Hematopoietic multipotent progenitor cell treated with erythropoietin and hydrocortisone succinate and interleukin-3 and kit ligand, for 6 days (in vitro differentiated cells): Measurements from ENCODE around the gene C2orf92.
"Not testable (repeated sequence)": the region's sequence is repeated elsewhere in the genome, so short reads cannot be mapped to it uniquely, and the experiment has no call there.

Experiments
- DNase-seq: peaks from one replicate; pipeline ENCODE4 v3.0.0-alpha.2; 2015

C2orf92 gene

DNA sequence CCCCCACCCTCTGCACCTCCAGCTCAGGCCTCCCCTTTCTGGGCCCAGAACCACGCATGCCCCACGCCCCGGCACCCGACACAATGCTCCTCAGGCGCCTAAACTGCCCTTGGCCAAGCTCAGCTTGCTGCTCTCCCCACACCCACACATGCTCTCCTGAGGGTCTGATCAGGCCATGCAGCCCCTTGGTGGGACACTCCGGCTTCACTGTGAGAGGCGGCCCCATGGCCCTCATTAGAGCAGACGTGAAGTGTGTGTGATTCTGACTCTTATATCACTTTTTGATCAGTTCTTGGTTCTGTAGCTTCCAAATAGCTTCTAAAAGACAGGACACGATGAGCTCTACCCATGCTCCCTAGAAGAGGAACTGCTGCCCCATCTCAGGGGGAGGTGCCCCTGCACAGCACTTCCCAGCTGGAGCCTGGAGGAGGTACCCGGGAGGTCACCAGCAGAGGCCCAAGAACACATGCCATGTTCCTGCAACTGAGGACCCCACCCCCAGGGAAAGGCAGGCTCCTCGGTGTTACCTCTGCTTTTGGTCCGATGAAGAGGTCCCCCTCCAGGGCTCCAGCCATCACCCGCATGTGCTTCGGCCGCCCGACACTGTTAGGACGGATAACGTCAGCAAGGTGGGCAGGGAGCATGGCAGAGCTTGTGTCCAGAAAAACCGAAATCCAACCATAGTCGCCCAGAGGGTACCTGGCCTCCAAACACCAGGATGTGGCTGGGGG is 9.3 kb upstream of the C2orf92 start:
- DNase-seq, result no peak

DNA sequence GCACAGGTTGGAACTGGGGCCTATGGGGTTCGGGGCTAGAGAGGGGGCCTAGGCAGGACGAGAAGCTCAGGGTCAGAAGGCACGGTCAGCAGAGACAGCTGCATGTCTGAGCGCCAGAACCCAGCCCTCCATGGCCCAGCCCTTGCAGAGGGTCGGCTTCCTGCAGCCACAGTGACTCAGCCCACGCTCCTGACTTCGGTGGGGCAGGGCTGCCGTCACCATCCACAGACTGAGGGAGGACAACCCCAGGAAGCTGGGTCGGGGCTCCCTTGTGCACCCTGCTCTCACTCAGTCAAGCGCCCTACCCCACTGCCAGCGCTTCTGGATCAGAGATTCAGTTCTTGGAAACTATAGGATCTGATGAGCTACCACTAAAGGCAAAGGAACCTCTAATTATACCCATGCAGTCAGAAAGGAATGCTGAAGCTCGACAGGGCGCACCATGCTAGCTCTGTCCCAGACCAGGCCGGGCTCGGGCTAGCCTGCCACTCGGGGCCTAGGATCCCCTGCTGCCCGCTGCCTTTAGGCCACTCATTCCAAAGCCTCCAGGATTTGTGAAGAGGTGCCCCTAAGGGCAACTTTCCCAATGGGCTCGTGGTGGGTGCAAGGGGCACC is 8.6 kb upstream of the C2orf92 start:
- DNase-seq, result no peak

DNA sequence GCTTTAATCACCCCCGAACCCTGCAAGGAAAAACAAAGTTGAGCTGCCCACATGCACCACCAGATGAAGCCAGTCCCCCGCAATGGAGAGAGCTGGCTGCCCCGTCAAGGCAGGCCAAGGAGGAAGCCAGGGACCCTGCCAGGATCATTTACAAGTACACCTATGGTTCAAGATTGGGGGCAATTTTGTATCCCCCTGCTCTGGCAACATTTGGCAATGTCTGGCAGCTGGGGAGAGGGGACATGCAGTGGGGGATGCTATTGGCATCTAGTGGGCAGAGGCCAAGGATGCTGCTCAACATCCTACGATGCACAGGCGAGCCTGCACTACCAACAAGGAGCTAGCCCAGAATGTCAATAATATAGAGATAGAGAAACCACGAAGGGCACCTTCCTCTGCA is 7.6 kb upstream of the C2orf92 start:
- DNase-seq, result no peak

DNA sequence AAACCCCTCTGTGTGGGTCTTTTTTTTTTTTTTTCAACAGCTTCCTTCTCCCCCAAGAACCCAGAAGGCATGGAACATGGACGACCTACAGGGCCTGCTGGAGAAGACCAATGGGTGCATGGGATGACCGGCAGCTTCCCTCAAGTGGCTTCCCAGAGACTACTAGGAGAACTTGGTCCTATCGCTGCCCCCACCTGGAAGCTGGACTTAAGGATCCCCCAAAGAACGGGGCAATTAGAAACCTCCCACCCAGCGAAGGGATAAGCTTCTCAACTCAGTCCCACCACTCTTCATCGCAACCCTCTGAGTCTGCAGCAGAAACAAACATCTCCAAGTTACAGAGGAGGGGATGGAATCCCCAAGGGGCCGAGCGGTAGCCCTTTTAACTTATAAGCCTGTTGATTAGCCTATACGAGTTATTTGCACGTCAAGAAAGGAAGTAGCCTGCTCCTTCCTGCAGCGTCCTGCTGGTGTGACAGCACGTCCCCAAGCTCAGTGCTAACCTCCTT is 7.1 kb upstream of the C2orf92 start:
- DNase-seq, result no peak

DNA sequence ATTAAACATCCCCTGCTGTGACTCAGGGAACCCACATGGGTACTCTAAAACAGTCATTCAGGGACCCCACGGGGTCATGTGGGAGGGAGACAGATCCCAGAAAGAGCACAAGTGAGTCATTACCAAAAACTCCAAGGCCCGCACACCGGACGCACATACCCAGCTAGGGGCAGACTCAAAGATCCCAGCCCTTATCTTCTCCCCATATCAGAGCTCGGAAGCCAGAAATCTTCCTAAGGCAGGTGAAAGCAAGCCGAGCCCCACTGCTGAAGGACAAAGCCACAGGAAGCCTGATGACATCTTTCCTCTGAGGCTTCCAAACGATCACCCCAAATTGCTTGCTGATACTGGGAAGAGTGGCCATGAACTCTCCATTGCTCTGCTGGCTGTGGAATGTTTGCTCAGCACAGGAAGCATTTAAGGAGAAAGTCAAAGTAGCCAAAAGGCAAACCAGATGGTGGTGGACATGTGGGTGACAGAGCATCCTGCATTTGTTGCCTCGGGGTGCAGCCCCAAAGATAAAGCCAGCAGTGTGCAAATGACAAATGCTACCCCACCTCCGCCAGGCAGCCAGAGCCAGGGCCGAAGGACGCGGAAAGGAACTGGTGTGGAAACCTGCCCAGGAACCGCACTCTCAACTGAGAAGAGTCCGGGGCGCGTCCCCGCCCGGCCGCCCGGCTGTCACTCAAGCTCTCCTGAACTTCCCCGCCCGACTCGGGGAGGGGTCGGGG is 6.5 kb upstream of the C2orf92 start:
- DNase-seq, result peak; percentile 82

DNA sequence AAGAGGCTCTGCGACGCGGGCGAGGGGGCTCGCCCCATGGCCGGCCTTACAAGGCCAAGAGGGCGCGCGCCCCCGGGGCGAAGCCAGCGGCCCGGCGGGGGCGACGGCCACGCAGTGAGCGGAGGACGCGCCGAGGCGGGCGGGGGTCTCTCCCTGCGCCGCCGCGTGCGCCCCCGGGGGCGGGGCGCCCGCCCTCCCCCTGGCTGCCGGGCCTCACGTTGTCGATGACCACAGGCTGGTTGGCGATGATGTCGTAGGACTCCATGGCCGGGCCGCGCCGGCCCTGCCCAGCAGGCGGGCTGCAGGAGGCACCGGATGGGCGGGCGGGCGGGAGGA is 5.9 kb upstream of the C2orf92 start:
- DNase-seq, result no peak

DNA sequence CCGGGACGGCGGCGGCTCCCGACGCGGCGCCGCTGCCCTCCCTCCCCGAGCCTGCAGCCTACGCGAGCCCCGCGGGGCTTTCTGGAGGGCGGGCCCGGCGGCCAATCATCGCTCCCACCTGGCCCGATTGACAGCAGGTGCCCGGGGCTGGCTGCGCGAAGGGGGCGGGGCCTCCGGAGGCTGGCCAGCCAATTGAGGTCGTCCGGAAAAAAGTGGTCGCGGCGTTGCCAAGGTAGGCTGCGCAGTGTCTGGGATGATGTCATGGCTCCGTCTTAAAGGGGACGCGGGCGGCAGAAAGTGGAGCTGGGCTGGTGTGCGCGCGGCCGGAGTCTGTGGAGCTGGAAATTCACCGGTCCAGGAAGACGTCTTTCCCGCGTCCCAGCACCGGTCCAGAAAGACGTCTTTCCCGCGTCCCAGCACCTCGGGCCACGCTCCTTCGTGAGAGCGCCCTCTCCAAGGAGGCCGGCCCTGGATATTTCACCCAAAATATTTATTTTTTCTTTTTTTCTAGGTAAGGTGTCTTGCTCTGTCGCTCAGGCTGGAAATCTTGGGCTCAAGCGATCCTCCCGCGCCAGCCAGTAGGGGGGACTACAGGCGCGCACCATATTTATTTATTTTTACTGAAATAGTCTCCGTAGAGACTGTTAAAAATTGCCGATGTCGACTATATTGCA is 5.4 kb upstream of the C2orf92 start, which contains the start of gene ACTR1B:
Gene ACTR1B, minus strand, starts transcription at position 83 of the 674 bp plus-strand sequence. CDS start 154 bp downstream, outside the sequence.
- DNase-seq, result peak; percentile 99

DNA sequence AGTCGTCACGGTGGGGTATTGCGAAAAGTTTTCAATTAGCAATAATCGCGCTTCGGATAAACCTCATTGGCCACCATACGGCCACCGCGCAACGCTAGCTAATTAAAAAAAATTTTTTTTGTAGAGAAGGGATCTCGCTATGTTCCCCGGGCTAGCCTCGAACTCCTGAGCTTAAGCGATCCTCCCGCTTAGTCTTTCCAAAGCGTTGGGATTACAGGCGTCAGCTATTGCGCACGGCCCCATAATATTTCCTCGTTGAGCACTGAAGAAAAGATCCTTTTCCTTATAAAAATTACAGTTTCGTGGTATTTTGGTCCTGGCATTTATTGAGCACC is 4.9 kb upstream of the C2orf92 start:
- DNase-seq, result peak; percentile 64

DNA sequence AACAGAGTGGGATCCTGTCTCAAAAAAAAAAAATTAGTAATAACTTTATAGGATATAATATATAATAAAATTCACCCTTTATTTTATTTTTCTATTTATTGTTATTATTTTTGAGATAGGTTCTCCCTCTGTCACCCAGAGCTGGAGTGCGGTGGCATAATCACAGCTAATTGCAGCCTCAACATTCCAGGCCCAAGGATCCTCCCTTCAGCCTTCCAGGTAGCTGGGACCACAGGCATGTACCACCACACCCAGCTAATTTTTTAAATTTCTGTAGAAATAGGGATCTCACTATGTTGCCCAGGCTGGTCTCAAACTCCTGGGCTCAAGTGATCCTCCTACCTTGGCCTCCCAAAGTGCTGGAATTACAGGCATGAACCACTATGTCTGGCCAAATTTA is 958 bp downstream of the C2orf92 start:
- no peak for DNase-seq

DNA sequence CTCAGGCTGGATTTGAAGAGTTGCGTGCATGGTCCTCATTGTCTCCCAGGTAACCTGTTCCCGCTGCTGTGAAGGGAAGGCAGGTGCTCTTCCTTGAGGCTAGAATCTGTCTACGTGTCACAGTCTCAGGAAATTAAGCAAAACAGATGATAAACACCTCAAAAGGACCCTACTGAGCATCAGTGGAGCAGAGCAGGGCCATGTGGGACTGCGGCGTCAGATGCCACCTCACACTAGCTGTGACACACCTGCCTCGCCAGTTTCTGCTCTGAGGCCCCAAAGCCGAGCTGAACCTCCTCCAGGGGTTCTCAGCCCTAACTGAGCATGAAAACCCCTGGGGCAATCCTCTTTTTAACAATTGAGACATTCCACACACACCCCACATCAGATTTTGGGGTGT is 2.0 kb downstream of the C2orf92 start:
- DNase-seq, result no peak

DNA sequence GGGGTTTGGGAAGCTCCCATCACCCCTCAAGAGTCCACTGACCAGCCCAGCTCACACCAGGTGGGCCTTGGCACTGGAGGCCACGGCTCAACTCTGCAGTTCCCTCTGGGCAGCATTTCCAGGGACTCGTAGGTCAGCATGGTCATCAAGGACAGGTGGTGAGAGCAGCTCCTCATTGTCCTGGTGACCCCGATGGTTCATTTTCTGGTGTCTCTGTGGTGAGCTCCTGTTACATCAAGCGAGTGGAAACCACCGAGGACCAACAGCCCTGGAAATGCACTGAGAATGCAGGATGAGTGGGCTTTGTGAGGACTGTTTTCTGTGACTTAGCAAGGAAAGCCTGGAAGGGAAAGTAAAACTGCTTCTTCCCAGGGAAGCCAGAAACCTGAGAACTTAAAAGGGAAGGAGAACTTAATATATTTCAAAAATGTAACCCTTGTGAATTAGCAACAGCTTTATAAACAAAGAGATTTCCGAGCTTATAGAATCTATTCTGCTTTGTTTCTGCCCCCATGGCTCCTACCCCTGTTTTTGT is 3.2 kb downstream of the C2orf92 start:
- not testable (repeated sequence) for DNase-seq

DNA sequence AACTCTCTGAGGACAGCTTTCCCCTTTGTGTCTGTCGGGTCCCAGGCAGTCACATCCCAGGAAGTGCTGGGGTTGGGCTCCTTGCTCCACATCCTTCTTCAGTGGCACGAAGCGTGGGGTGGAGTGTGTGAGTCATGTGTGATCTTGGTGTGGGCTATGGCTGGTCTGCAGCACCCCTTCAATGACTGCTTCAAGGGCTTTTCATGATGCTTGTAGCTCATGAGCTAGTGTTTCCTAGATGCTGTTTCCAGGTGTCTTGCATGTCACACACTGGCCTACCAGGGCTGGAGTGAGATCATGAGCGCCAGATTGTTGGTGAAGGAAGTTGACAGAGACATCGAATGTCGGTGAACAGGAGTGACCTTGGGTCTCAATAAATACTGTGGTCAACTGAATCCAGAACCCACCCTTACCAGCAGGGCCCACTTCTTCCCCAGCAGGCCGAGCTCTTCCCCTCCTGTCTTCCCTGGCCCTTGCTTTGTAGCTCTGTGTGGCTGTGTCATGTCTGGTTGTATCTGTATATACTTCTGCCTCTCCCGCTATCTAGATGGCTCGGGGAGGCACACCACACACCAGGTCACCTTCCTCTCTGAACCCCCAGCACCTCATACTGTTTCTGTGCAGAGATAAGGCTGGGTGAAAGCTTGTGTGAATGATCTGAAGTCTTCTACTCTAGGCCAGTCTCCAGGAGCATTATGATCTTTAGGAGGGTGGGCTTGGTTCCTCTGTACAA is 3.8 kb downstream of the C2orf92 start:
- DNase-seq, result peak; percentile 54

DNA sequence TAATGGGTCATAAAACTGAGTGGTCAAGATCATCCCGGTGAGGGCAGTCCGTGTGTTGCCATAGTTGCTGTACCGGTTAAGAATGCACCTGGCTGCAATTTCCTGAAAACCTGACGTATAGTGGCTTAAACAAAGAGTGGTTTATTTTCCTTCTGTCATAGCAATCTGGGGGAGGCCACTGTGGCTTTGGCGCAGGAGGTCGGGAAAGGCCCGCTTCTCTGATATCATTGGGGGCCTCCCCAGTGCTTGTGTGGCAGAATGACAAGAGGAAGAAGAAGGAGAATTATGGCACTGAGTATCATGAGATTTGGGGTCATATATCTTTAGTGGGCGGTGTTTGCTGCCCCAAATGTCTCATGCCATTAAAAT is 4.4 kb downstream of the C2orf92 start:
- no peak for DNase-seq

DNA sequence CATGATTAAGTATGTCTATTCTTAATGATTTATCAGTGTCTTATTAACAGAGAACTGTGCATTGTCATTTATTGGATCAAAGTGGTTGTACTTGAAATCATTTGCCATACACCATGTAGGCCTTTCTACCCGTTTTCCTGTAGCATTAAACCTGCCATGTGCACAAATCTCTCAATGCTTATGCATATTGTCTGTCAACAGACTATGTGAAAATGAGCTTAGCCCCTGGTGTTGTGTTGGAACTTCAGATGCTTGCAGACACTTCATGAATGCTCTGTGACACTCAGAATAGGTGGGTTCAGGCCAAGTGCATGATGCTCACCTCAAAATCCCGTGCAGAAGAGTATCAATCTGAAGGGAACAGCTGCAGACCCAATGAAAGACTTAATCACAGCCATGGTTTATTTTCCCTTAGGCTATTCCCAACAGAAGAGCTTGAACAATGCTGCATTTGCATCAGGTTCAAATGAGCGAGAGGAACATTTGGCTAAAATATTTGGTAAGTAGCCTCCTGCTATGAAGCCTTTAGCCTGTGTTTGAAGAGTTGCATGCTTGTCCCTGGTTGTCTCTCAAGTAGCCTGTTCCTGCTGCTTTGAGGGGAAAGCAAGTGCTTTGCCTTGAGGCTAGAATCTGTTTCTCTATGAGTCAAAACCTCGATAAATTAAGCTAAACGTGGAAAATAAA is 6.1 kb downstream of the C2orf92 start:
- no peak for DNase-seq

DNA sequence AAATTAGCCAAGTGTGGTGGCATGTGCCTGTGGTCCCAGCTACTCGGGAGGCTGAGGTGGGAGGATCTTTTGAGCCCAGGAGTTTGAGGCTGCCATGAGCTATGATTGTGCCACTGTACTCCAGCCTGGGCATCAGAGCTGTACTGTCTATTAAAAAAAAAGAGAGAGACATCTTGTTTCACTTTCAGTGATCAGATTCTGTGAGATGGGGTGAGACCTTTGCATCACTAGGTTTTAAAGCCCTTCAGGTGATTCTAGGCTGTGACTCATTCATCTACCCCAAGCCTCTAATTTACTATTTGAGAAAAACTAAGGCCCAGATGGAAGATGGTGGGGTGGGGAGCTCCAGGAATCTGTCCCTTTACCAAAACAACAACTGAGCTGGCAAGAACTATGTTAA is 7.1 kb downstream of the C2orf92 start:
- DNase-seq, result no peak

DNA sequence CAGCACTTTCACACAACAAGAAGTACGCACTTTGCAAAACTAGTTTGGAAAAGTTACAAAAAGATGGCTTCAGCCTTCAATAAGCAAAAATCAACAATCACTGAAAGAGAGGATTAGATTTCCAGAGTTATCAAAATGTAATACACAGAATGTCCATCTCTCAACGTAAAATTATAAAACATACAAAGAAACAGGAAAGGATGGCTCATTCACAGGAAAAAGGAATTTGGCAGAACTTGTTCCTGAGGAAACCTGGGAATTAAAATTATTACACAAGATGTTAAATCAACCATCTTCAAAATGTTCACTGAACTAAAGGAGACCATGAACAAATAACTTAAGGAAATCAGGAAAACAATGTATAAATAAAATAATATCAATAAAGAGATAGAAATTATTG is 8.0 kb downstream of the C2orf92 start:
- no peak for DNase-seq

DNA sequence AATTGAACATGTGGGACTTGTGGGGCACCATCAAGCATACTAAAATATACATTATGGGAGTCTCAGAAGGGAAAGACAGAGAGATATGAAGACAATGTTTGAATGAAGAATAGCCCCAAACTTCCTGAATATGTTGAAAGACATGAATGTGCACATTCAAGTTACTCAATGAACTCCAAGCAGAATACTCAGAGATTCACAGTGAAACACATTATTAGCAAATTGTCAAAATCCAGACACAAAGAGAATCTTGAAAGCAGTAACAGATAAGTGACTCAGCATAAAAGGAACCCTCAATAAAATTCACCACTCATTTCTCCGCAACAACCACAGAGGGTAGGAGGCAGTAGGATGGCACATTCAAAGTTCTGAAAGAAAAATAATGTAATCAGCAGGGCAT is 8.8 kb downstream of the C2orf92 start:
- DNase-seq, result peak; percentile 61

DNA sequence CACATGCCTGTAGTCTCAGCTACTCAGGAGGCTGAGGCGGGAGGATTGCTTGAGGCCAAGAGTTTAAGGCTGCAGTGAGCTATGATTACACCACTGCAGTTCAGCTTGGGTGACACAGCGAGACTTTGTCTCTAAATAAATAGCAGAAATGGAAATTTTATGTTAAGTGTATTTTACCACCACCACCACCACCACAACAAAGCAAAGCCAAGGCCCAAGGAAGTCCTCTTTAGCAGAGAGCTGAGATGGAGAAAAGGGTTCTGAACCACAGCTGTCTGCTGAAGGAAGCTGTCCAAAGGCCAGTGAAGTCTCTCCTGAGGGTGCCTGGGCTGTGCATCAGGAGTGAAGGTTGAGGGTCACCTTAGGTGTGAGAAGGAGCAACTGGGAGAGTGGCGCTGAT is 17.7 kb downstream of the C2orf92 start:
- DNase-seq, result not testable (repeated sequence)

DNA sequence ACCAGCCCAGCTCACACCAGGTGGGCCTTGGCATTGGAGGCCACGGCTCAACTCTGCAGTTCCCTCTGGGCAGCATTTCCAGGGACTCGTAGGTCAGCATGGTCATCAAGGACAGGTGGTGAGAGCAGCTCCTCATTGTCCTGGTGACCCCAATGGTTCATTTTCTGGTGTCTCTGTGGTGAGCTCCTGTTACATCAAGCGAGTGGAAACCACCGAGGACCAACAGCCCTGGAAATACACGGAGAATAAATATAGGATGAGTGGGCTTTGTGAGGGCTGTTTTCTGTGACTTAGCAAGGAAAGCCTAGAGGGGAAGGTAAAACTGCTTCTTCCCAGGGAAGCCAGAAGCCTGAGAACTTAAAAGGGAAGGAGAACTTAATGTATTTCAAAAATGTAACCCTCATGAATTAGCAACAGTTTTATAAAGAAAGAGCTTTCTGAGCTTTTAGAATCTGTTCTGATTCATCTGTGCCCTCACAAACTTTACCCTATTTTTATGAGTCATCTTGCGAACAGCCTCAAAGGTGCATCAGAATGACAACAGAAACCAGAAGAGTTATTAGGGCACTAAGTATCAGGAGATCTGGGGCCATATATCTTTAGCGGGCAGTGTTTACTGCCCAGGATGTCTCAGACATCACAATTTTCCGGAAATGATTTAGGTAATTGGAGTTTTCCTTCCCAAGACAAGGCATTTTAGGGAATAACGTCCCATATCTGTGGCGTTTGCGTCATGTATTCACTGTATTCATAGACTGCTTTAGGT is 18.7 kb downstream of the C2orf92 start:
- DNase-seq, result no peak

DNA sequence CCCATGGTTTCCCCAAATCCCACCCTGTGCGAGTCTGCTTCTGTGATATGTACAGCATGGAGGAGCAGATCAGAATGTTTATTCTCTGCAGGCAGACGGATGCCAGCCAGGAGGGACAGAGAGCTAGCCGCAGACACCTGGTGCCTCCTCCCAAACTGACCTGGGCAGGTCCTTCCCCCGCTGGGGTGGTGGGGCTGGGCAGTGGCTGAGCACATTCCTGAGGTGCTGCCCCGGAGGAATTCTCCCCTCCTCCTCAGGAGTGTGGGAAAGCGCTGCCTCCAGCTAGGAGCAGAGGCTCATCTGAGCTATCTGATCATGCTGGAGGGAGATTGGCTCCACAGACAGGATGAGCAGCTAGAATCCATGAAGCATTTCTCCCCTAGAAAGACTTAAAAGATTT is 21.7 kb downstream of the C2orf92 start:
- DNase-seq, result no peak

DNA sequence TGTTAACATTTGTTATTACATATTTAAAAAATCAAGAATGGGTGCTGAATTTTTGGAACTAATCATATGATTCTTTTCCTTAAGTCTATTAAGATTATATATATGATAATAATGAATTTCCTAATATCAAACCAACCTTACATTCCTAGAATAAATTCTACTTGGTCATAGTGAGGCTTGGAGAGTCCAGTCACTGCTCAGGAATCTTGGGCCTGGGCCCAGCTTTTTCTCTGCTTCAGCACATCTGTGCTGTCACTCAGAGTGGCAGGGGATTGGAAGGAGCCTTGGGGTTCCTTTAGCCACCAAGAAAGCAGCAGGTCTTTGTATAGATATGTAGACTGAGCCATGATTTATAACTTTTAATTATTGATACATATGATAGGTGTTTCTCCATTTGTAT is 24.0 kb downstream of the C2orf92 start:
- no peak for DNase-seq
